Ectodermal cell (in vitro differentiated cells): ENCODE data around the gene IL18R1.

Source experiments
- H3K27ac ChIP-seq: 2 replicates; pipeline ENCODE4 v1.7.0; 2013; ENCODE audit warnings: mild to moderate bottlenecking, low read depth, low read length; ENCODE audit not compliant: insufficient read depth, poor library complexity, severe bottlenecking
- H3K27me3 ChIP-seq: 2 replicates; pipeline ENCODE4 v1.7.0; 2013; ENCODE audit warnings: mild to moderate bottlenecking, low read length; ENCODE audit not compliant: insufficient read depth, control insufficient read depth, poor library complexity, severe bottlenecking
- H3K36me3 ChIP-seq: one replicate; pipeline ENCODE4 v1.7.0; 2013; ENCODE audit warnings: low read length; ENCODE audit not compliant: control insufficient read depth, insufficient read depth
- H3K4me1 ChIP-seq: one replicate; pipeline ENCODE4 v1.7.0; 2013; ENCODE audit warnings: low read length; ENCODE audit not compliant: control insufficient read depth, insufficient read depth
- H3K4me3 ChIP-seq: 2 replicates; pipeline ENCODE4 v1.7.0; 2013; ENCODE audit warnings: low read depth, low read length, control low read depth; ENCODE audit not compliant: insufficient read depth
- H3K9me3 ChIP-seq: 2 replicates; pipeline ENCODE4 v1.7.0; 2013; ENCODE audit warnings: mild to moderate bottlenecking, low read length, moderate library complexity; ENCODE audit not compliant: control insufficient read depth
- WGBS, 2 experiments: methylation state at CpG; one replicate each; pipeline ENCODE4 v1.1.7; 2013; ENCODE audit warnings: missing lambda C conversion rate in 2 of 2; 5-methylcytosine and 5-hydroxymethylcytosine counted together

Gene IL18R1

DNA sequence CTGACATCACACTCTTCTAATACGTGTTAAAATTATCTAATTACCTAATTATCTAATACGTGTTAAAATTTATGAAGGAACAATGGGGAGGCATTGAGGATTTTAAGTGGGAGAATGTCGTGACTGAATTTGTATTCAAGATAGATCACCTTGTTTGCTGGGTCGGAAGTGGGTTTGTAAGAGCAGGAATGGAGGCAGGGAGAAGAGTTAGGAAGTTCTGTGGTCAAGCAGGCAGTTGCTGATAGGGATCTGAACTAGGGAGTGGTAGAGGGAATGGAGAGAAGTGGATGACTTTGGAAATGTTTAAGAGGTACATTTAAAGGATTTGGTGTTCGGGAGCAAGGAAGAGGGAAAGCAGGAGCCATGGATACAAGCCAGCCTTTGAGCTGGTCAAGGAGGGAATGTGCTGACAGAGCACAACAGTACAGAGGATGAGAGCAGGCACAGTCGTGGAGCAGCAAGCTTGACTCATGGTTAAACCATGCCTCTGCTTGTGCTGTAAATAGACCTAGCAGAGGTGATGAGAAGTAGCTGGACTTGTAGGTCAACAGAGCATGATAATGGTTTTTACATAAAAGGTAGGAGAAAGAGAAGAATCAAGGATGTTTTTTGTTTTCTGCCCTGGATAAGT, 83.6 kb downstream of the IL18R1 start:
- 66 to 73% methylated on average over 5 to 6 of the region's 6 CpGs for WGBS, 2 experiments

DNA sequence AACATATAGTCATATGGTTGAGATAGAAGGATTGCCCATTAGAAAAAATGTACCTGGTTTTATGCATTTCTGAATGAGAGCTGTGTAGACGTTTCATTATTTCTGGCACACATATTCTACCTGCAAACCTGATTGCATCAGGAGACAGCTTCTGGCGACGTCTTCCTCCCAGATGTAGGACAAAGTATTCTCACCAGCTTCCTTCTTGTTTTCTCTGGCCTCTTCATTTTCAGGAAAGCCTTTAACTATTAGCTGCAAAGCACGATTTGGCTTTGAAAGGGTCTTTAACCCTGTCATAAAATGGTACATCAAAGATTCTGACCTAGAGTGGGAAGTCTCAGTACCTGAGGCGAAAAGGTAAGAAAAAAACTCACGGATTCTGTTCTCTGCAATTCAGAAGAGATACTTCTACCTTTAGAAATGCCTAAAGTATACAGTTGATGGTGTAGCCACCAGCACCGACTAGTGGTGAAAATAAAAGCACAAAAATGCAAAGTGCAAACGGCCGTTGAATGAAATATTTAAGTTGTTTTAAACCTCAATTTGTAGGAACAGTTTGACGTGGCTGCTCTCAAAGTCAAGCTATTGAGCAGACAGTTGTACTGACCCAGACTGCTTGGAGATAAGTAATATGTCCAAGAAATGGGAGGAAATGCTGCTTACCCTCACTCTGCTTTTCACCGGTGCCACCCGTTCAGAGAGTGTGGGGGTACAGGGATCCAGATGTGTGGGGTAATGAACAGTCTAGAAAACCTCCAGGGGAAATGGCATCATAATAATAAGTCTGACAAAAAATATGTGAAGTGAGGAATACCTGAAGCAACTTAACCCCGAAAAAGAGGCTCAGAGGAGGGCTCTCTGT, 87.6 kb downstream of the IL18R1 start:
- no peak overlapping the region for H3K4me3 ChIP-seq
- no peaks in the 10 kb centered on the region for H3K27me3 ChIP-seq
- H3K27ac ChIP-seq, result no peak overlapping the region
- no peaks in the 10 kb centered on the region for H3K4me1 ChIP-seq
- H3K36me3 ChIP-seq, result no peaks in the 10 kb centered on the region
- 63 to 64% methylated on average over 13 of the region's 13 CpGs for WGBS, 2 experiments
- no peaks in the 10 kb centered on the region for H3K9me3 ChIP-seq

More for the DNA sequence above, 83.6 kb downstream of the IL18R1 start:
- Histone ChIP-seq H3K27ac (no peak overlapping the region), H3K27me3 (no peaks in the 10 kb centered on the region), H3K4me3 (no peak overlapping the region), H3K4me1 (no peaks in the 10 kb centered on the region), H3K36me3 (no peaks in the 10 kb centered on the region), H3K9me3 (no peaks in the 10 kb centered on the region)

DNA sequence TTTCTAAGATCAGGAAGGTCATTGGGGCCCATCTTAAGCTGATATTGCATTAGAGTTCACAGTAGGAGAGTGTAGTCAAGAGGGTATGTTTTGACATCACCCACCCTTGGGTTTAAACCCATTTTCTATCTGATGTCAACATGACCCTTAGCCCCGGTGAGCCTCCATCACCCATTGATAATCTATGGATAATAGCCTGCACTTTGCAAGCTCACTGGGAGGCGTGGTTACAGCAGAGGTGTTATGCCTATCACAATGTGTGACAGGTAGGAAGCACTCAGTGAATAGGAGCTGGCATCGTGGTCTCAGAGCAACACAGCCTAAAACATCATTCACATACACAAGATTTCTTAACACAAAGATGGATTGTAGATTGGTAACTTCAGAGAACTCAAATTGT, 88.6 kb downstream of the IL18R1 start:
- 78 to 90% methylated on average over 2 to 3 of the region's 3 CpGs for WGBS, 2 experiments
- Histone ChIP-seq H3K27ac (no peak overlapping the region), H3K9me3 (no peaks in the 10 kb centered on the region)

DNA sequence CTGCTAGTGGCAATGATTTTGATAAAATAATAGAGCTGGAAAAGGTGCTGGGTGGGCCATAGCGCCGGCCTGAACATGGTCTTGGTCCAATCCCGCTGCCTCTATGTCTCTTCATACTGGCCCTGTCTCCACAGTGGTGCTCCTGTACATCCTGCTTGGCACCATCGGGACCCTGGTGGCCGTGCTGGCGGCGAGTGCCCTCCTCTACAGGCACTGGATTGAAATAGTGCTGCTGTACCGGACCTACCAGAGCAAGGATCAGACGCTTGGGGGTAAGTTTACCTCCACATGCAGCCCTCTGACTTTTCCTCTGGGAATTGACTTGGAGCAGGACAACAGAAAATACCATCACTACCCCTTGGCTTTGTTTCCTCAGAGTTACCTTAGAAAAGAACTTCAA, 91.3 kb downstream of the IL18R1 start:
- no peaks in the 10 kb centered on the region for H3K4me1 ChIP-seq
- 95% methylated on average over 9 of the region's 9 CpGs for WGBS, 2 experiments
- no peaks in the 10 kb centered on the region for H3K36me3 ChIP-seq
- no peak overlapping the region for H3K27ac ChIP-seq
- H3K4me3 ChIP-seq, result no peak overlapping the region
- no peaks in the 10 kb centered on the region for H3K27me3 ChIP-seq
- no peaks in the 10 kb centered on the region for H3K9me3 ChIP-seq

More for the DNA sequence above, 88.6 kb downstream of the IL18R1 start:
- Histone ChIP-seq H3K27me3 (no peaks in the 10 kb centered on the region), H3K4me3 (no peak overlapping the region), H3K4me1 (no peaks in the 10 kb centered on the region), H3K36me3 (no peaks in the 10 kb centered on the region)
